NB4 (cell line): ENCODE data around the gene DCUN1D2.

ENCODE experiments used
- DNase-seq: peaks from one replicate; pipeline ENCODE4 v3.0.0; 2010; ENCODE audit warnings: low read depth
- H3K4me3 ChIP-seq: one replicate; pipeline ENCODE4 v1.5.1; 2011; ENCODE audit warnings: mild to moderate bottlenecking, low read depth, low read length, moderate library complexity
- CTCF ChIP-seq: IDR thresholded peaks from one replicate; pipeline ENCODE4 v1.5.1; 2012; ENCODE audit warnings: low read depth, low read length
- MAX ChIP-seq: IDR thresholded peaks from 2 replicates; pipeline ENCODE4 v1.6.1; 2011; ENCODE audit warnings: low read depth, low read length
- MYC ChIP-seq: IDR thresholded peaks from 2 replicates; pipeline ENCODE4 v1.6.1; 2011; ENCODE audit warnings: low read depth, low read length
- POLR2A ChIP-seq: IDR thresholded peaks from 2 replicates; pipeline ENCODE4 v1.6.1; 2011; ENCODE audit warnings: mild to moderate bottlenecking; ENCODE audit not compliant: insufficient read length; ENCODE audit errors: extremely low read depth

Gene DCUN1D2

GRCh38 chr13:113468472-113469201 lies 21.9 kb downstream of the DCUN1D2 start:
- no peak overlapping the region for H3K4me3 ChIP-seq
- no peak for DNase-seq

GRCh38 chr13:113468029-113468428 lies 22.5 kb downstream of the DCUN1D2 start:
- H3K4me3 ChIP-seq: no peak overlapping the region
- TF ChIP-seq MYC (no peak), MAX (no peak), CTCF (no peak), POLR2A (no peak)
- DNase-seq: no peak

More at GRCh38 chr13:113468472-113469201, 21.9 kb downstream of the DCUN1D2 start:
- no peak for TF ChIP-seq CTCF
- TF ChIP-seq MAX: no peak
- no peak for TF ChIP-seq POLR2A
- no peak for TF ChIP-seq MYC

- TF ChIP-seq CTCF: no peak
- no peak for TF ChIP-seq MAX
- TF ChIP-seq POLR2A: no peak
- no peak for TF ChIP-seq MYC
- no peak overlapping the region for H3K4me3 ChIP-seq
- DNase-seq: no peak
Observed at GRCh38 chr13:113466383-113466782, 24.1 kb downstream of the DCUN1D2 start.

- TF ChIP-seq POLR2A (no peak), MYC (no peak), CTCF (no peak), MAX (no peak)
- H3K4me3 ChIP-seq: no peak overlapping the region
- DNase-seq: no peak
Observed at GRCh38 chr13:113465300-113465699, 25.2 kb downstream of the DCUN1D2 start.

GRCh38 chr13:113464476-113464875 lies 26.0 kb downstream of the DCUN1D2 start:
- TF ChIP-seq POLR2A: no peak
- no peak for TF ChIP-seq MYC
- no peak for TF ChIP-seq CTCF
- TF ChIP-seq MAX: no peak
- DNase-seq: no peak
- H3K4me3 ChIP-seq: no peak overlapping the region
